Epithelial cell of esophagus (primary cell): ENCODE measurements around the gene FAF1.
"Not testable (repeated sequence)": the region's sequence is repeated elsewhere in the genome, so short reads cannot be mapped to it uniquely, and the experiment has no call there.

ENCODE experiments used
- DNase-seq: peaks from one replicate; pipeline ENCODE4 v3.0.0; 2010; ENCODE audit warnings: low read depth
- H3K4me3 ChIP-seq: 2 replicates; pipeline ENCODE4 v1.5.1; 2011; ENCODE audit warnings: mild to moderate bottlenecking, low read length, control low read depth
- TF ChIP-seq, protein P1 (sequence below): IDR thresholded peaks from 2 replicates; pipeline ENCODE4 v1.5.1; 2011; ENCODE audit warnings: low read depth, mild to moderate bottlenecking, low read length, control low read depth, inconsistent platforms; ENCODE audit not compliant: insufficient read depth; ENCODE audit errors: missing control alignments

Gene FAF1

DNA sequence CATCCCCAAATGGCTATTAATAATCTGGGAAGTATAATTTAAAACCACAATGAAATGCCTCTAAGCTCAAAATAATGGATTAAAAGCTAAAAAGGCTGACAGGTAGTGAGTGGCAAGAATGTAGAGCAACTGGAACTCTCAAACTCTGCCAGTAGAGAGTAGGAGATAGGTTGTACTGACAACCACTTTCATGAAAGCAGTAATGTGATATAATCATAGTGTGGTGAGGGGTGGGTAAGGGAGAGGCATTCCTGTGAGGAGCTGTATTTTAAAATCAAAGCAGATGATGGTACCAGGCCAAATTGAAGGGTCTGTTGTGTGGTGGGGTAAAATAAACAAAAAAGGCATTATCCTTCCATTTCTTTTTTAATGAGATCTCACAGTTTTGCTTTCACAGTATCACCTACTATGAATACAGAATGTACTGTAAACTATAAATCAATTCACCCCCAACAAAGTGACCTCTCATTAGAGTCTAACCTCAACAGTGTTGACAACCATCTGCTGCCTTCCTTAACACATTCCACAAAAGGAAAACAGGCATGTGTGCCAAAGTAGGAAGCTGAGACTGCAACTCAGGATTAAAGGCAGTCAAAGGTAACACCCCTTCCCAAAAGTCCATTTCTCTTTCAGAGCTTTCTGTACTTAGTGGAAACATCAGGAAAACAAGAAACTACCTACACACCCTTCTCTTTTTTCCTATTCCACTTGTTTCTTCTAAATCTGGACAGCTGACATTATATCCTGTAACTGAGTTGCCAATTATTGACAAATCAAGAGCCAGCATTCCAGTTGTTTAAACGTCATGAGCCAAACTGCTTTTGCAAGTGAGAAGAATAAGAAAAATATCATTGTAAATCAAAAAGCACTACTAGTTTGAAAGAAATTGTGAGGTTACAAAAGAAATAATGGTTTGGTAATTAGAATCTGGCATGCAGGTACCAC lies 130.8 kb downstream of the FAF1 start:
- TF ChIP-seq, protein P1, sequence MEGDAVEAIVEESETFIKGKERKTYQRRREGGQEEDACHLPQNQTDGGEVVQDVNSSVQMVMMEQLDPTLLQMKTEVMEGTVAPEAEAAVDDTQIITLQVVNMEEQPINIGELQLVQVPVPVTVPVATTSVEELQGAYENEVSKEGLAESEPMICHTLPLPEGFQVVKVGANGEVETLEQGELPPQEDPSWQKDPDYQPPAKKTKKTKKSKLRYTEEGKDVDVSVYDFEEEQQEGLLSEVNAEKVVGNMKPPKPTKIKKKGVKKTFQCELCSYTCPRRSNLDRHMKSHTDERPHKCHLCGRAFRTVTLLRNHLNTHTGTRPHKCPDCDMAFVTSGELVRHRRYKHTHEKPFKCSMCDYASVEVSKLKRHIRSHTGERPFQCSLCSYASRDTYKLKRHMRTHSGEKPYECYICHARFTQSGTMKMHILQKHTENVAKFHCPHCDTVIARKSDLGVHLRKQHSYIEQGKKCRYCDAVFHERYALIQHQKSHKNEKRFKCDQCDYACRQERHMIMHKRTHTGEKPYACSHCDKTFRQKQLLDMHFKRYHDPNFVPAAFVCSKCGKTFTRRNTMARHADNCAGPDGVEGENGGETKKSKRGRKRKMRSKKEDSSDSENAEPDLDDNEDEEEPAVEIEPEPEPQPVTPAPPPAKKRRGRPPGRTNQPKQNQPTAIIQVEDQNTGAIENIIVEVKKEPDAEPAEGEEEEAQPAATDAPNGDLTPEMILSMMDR, result no peak
- DNase-seq, result no peak
- H3K4me3 ChIP-seq, result no peak overlapping the region

DNA sequence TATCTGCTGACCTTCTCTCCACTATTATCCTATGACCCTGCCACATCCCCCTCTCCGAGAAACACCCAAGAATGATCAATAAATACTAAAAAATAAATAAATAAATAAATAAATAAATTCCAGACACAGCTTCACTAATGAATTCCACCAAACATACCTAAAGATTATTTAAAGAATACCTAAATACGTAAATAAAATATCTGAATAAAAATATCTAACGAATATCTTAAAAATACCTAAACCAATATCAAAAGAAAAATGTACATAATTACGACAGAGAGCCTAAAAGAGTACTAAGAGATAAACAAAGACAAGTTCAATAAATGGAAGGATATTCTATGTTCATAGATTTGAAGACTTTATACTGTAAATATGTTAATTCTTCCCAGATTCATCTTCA lies 132.5 kb downstream of the FAF1 start:
- TF ChIP-seq, protein P1, result no peak
- DNase-seq, result no peak
- no peak overlapping the region for H3K4me3 ChIP-seq

DNA sequence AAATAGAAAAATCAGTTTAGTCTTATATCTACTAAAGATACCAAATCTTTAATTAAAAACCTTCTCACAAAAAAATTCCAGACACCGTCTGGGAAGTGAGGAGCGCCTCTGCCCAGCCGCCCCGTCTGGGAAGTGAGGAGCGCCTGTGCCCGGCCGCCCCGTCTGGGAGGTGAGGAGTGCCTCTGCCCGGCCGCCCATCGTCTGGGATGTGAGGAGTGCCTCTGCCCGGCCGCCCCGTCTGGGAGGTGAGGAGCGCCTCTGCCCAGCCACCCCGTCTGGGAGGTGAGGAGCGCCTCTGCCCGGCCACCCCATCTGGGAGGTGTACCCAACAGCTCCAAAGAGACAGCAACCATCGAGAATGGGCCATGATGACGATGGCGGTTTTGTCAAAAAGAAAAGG lies 133.3 kb downstream of the FAF1 start:
- not testable (repeated sequence) for DNase-seq, H3K4me3 ChIP-seq

DNA sequence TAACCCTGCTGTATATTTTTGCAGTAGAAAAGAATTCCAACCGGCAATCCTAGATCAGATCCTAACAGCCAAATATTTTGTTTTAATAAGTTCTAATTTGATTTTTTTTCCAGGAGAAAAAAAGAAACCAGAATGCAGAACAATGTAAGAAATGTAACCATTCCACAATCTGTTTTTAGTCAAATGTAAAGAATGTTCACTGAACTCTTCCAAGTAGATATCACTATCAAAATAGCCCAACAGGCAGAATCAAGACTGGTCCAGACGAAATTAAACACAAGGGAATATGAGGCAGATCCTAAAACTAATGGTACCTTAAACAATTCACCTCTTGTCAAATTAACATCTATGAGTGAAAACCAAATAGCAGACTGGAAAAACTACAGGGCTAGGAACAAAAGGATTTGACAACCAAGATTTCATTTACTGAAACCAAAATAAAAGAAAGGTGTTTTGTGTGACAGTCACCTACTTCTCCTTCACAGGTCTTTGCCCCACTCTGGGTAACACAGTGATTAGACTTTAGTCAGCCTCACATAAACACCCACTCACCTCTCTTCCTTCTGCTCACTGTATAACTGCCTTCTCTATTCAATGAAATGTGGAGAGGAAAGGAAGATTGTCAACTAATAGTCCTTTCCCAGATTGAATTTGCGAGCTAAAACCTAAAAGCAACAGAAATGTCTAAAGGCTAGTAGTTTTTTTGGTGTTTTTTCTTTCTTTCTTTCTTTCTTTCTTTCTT lies 137.9 kb downstream of the FAF1 start:
- TF ChIP-seq, protein P1, result no peak
- H3K4me3 ChIP-seq, result no peak overlapping the region
- DNase-seq, result no peak

DNA sequence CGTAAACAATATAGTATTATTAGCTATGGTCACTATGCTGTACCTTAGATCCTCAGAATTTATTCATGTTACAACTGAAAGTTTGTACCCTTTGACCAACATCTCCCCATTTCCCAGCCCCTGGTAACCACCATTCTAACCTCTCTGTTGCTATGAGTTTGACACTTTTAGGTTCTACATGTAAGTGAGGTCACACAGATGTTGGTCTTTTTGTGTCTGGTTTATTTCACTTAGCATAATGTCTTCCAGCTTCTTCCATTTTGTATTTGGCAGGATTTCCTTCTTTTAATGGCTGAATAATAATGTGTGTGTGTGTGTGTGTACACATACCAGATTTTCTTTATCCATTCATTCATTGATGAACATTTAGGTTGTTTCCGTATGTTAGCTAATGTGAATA lies 139.5 kb downstream of the FAF1 start:
- no peak overlapping the region for H3K4me3 ChIP-seq
- DNase-seq, result no peak
- TF ChIP-seq, protein P1, result no peak

DNA sequence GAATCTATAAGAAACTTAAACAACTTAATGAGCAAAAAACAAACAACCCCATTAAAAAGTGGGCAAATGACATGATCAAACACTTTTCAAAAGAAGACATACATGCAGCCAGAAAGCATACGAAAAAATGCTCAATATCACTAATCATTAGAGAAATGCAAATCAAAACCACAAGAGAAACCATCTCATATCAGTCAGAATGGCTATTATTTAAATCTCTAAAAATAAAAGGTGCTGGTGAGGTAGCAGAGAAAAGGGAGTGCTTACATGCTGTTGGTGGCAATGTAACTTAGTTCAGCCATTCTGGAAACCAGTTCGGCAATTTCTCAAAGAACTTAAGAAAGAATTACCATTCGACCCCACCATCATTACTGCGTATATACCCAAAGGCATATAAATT lies 147.7 kb downstream of the FAF1 start:
- no peak for DNase-seq
- TF ChIP-seq, protein P1, result no peak

DNA sequence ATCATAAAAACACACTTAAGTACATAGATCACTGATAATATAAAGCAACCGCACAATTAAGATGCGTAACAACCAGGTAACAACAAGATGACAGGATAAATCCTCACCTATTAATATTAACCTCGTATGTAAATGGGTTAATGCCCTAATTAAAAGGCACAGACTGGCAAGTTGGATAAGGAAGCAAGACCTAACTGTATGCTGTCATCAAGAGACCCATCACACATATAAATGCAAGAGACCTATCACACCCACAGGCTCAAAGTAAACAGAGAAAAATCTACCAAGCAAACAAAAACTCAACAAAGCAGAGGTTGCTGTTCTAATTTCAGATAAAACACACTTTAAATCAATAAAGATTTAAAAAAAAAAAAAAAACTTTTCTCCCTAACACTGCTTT lies 151.8 kb downstream of the FAF1 start:
- DNase-seq, result no peak
- TF ChIP-seq, protein P1, result no peak
- H3K4me3 ChIP-seq, result no peak overlapping the region

More for the DNA sequence above, 147.7 kb downstream of the FAF1 start:
- no peak overlapping the region for H3K4me3 ChIP-seq
